Renal cortical epithelial cell (primary cell): ENCODE data around the gene C1QTNF4. TPM values are rescaled to one million over a fixed set of nuclear protein-coding genes. Genes with fewer than 3 reads are reported as not detected.
"Not testable (repeated sequence)": the region's sequence is repeated elsewhere in the genome, so short reads cannot be mapped to it uniquely, and the experiment has no call there.

Experiments used
- DNase-seq: peaks from one replicate; pipeline ENCODE4 v3.0.0-alpha.2; 2011; ENCODE audit warnings: low read depth
- total RNA-seq: library from RNA; depleted of rRNA; stranded (reverse); fragments of >200 nt; gene quantifications from 2 replicates; pipeline ENCODE4 v1.2.3, GENCODE V29; 2014

C1QTNF4 gene
- total RNA-seq: not detected in 2 replicates

DNA sequence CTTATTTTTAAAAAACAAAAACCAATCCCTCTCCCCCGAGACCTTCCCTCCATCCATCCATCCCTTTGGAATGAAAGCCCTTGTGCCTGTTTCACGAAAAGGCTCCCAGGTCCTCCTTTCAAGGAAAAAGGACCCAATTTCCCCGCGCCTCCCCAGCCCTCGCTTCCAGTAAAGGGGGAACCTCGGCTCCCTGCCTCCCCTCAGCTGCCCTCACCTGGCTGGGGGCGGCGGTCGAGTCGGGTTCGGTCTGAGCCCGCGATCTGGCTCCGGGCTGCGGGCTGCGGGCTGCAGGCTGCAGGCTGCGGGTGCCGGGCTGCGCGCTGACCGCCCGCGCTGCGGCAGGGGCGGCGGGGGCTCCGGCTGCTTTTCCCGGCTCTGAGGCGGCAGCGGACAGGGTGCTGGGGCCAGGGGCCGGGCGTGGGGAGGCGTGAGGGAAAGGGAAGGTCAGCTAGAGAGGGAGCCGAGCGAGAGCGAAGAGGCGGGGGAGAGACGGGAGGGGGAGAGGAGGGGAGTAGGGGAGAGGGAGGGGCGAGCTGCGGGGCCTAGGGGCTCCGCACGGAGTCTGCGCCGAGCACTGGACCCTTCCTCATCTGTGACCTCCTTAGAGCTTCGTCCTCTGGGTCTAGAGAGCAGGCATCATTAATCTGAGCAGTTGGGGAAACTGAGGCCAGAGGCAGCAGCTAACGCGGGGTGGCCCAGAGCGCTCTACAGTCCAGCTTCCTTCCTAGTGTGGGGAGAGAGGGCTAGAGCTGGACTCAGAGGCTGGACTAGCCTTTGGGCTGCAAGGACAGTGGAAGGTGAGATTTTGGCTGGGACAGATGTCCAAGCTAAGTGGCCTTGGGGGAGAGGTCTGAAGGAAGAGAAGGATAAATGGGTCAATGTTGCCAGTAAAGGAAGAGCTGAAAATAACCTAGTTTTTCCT is at the start of gene C1QTNF4:
Gene C1QTNF4 (minus strand): TSS at position 478 of the 922 bp plus-strand sequence. CDS start 3,601 bp downstream, outside the sequence.
- DNase-seq: no peak

GRCh38 chr11:47642099-47642855 is 48.1 kb upstream of the C1QTNF4 start, which contains the start of gene MTCH2:
MTCH2 (minus strand) TSS chr11:47642559; CDS start chr11:47642465, 94 bp downstream.
- DNase-seq: peak; percentile 93

DNA sequence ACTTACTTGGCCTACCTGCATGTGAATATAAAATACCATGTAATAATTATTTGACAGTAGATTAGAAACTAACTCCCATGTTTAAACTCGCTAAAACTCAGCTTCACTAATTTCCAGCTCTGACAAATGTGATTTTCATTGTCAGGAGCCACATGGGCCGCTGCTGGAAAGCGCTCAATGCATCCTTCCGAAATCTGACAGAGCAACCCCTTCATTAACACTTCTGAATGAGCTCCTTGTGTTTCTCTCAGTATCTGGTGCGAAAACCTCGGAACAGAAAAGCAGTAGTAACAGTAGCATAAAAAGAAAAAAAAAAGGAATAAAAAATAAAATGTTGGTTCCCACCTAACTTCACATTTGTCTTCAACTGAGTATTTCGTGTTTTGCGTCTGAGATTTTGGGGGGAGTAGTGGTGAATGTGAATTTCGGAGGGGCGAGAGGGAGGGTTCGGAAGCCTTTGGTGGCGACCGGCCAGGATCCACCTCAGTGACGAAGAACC is 47.4 kb upstream of the C1QTNF4 start:
- DNase-seq: no peak

- not testable (repeated sequence) for DNase-seq
These were observed 46.3 kb upstream of the C1QTNF4 start for GRCh38 chr11:47640506-47640905.

DNA sequence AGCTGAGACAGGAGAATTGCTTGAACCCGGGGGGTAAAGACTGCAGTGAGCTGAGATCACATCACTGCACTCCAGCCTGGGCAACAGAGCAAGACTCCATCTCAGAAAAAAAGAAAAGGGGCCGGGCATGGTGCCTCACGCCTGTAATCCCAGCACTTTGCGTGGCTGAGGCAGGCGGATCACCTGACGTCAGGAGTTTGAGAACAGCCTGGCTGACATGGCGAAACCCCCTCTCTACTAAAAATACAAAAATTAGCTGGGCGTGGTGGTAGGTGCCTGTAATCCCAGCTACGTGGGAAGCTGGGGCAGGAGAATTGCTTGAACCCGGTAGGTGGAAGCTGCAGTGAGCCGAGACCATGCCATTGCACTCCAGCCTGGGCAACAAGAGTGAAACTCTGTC is 42.1 kb upstream of the C1QTNF4 start:
- not testable (repeated sequence) for DNase-seq

DNA sequence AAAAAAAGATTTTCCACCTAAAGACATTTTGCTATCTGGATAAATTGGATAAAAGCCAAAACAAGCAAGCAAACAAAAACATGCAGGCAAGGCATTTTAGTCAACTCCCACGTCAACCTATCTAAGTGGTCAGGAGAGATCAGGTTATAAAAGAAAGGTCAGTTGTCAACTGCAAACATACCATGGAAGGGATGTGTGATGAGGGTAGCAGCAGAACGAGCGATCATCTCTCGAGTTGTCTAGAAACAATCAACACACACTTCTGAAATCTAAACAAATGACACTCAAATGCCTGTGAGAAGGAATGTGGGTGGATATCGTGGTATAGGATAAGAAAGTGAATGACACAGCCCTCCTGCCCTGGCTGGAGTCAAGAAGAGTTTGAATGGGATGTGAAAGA is 37.3 kb upstream of the C1QTNF4 start:
- no peak for DNase-seq

GRCh38 chr11:47628026-47628425 is 33.8 kb upstream of the C1QTNF4 start:
- DNase-seq: no peak

DNA sequence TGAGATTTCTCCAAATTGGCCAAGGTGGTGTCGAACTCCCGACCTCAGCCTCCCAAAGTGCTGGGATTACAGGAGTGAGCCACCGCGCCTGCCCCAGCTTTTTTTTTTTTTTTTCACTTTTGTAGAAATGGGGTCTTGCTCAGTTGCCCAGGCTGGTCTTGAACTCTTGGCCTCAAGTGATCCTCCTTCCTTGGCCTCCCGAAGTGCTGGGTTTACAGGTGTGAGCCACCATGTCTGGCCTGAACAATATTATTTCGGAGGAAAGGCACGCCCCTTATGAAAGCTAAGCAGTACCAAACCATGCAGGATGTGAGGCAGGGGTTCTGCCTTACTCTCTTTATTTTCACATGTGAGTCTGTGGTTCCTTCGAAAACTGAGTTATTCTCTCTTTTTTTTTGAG is 32.0 kb upstream of the C1QTNF4 start:
- DNase-seq: no peak

- DNase-seq: no peak
These were observed 26.7 kb upstream of the C1QTNF4 start for GRCh38 chr11:47620836-47621378.

DNA sequence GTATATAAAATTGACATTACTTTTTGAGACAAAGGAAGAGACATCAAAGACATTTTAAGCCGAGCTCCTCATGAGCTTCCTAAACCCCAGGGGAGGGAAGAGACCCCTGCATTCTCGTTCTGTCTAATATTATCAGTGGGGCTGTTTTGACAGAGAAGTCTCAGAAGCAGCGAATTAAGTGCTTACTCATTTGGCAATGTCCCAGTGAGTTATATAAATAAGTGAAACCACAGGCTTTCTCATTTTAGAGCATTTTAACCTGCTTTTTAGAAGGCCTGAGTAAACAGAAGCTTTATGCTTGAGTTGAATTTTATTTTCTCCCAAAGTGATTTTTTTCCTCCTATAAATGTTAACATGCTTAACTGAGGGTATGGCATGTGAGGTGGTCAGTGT is 23.2 kb upstream of the C1QTNF4 start:
- DNase-seq: peak; percentile 44

GRCh38 chr11:47616726-47617416 is 22.7 kb upstream of the C1QTNF4 start:
- peak; percentile 63 for DNase-seq

DNA sequence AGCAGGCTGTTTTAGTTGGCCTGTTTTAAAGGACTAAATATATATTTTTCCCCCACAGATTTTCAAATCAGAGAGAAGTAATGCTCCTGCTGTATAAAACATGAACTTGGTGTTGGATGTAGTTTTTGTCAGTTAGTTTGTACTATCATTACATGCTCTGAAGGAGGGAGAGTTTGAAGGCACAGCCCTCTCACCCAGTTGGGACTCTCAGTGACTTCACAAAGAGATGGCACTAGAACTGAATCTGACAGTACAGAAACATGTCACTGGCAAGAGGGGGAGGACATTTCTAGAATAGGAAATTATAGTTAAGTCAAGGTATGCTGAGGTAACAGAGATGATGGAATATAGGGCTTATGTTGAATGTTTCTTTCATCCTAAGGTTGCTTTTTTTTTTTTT is 21.0 kb upstream of the C1QTNF4 start:
- DNase-seq: no peak

DNA sequence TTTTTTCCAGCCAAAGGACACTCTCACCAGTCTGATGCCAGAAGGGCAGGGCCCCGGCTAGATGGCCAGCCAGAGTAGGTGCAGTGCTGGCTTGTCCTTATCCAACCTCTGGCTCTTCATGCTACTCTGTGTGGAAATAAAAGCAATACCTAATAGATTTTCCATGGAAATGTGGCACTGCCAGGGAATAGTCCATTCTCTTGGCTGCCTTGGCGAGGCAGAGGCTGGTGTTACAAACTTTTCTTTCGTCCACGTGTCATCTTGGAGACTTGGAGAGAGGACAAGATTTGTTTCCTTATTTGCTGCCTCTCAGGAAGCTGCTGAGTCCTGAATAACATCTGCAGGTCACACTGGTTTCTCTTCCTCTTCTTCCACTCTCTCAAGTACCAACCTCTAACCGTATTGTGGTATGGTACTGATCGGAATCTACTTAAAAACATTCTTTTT is 17.2 kb upstream of the C1QTNF4 start:
- DNase-seq: no peak

DNA sequence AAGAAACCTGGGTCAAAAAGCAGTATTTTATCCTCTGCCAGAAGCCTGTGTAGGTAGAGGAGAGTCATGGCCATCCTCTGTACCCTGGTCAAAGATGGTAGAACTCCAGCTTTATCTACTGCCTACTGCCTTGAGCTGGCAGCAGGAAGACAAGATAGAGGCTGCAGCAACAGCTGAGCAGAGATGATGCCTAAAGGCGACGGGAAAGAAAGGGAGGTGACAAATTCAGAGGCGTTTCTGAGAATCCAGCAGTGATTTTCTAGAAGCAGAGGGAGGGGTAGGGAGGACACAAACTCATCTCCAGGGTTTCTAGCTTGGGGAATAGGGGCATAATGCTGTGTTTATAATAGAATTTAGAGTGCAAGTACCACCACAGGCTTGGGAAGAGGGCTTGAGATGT is 15.5 kb upstream of the C1QTNF4 start:
- DNase-seq: no peak

DNA sequence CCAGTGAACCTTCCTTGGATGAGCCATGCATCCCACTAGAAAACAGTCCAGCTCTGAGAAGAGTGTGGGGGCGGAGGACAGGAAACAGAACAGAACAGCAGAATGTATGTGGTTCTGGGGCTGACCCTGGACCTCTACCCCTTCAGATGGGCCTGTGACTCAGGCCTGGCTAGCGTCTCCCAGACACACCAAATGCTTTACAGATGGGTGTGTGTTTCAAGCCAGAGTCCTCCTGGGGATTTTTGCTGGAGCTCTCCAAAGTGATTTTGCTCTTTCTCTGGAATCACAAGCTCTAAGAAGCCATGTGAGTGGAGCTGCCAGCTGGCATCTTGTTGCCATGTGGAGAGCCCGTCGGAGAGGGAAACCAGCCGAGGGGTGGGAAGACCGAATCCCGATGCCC is 13.2 kb upstream of the C1QTNF4 start:
- peak; percentile 63 for DNase-seq

DNA sequence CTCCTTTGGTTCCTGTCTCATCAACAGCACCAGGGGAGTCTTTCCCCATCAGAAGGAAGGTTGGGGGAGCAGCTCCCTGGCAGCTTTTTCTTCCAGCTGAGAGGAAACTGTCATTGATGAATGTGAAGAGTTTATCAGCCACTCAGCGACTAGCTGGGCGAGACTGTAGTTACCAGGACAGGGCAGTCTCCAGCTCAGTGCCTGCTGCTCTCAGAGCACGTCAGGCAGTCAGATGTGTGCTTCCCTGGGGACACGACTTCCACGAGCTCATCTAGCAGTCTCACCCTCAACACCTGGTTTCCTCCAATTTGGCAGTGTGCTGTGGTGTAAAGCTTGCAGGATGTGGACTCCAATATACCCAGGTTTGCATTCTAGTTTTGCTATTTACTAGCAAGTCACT is 12.5 kb upstream of the C1QTNF4 start:
- no peak for DNase-seq

DNA sequence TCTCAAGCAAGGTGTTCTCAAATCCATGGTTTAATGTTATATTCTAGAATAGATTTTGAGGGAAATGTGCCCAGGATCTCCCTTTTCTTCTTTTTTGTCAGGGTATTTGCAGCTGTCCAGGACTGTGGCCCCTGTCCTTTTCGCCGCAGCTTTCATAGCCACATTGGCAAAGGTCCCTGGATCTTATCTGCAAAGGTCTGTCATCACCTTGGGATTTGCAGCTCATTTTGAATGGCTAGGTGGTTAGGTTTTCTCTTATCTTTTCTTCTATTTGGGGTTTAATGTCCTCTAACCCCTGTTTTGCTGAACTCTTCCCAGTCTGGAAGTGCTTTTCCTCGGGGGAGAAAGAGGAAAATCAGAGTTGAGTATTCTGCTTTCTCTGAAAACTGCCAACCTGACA is 11.7 kb upstream of the C1QTNF4 start:
- no peak for DNase-seq

DNA sequence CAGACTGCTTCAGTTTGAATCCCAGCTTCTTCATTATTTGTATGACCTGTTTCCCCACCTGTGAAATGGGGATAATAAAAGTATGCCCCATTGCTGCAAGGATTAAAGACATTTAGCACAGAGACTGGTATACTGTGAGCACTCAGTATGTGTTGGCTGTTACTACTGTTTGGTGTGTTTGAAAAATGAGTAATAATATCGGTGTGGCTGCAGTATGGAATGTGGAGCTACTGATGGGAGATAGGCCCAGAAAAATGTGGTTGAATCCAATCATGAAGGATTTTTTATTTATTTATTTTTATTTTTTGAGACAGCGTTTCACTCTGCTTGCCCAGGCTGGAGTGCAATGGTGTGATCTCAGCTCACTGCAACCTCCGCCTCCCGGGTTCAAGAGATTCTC is 9.1 kb upstream of the C1QTNF4 start:
- DNase-seq: no peak

DNA sequence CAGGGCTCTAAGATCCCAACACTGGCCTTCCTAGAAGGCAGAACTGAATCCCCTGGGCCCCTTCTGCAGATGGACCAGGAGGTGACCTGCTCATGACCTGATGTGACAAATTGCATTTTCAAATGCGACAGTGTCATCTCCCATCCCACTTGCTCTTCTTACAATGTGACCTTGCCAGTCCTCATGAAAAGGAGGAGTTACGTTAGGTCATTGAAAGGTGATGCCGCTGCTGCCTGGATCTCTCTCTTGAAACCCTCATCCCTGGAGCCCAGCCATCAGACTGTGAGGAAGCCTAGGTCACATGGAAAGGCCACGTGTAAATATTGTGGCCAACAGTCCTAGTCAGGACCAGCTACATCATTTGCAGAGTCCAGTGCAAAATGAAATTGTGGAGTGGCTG is 5.7 kb upstream of the C1QTNF4 start:
- no peak for DNase-seq

DNA sequence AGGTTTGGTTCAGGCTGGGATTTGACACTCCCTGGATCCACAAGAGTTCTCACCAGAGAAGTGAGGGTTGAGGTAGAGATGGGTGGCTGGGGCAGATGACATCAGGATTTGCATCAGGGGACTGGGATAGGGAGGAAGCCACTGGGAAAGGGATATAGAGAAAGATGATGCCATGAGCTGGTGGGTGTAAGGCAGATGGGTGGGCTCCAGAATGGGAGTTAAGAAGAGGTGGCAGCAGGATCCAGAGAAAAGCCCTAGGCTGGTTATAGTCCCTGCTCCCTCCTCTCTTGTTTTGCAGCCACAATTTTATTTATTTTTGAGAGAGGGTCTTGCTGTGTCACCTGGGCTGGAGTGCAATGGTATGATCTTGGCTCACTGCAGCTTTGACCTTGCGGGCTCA is 1.8 kb upstream of the C1QTNF4 start:
- DNase-seq: no peak

DNA sequence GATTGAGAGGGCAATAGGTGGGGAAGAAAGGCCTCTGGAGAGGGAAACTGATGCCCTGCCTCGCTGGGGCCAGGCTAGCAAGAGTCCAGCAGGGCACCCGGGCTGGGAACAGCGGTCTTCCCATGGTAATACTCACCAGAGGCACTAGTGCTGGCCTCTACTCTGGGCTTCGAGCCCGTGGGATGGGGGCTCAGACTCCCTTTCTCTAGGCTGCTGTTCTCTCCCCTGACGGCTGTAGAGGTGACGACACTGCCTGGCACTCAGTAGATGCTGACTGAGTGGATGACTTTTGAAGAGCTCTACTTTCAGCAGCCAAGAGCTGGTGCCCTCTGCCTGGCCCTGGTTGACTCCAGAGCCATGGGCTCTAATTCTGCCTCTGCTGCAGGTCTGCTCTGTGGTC is 818 bp upstream of the C1QTNF4 start:
- DNase-seq: no peak

- no peak for DNase-seq
These were observed 698 bp downstream of the C1QTNF4 start for GRCh38 chr11:47593492-47593933.
